Activated T-cell treated with anti-CD3 and anti-CD28 coated beads, Interleukin-2, amount 50 U/mL, for 24 hours (primary cell): Measurements from ENCODE around the gene AHDC1.

ENCODE experiments used
- DNase-seq: peaks from one replicate; pipeline ENCODE4 v3.0.0-alpha.2; 2020
- H3K27ac Mint-ChIP-seq: 2 replicates; pipeline ENCODE4 v1.8.0; 2020; ENCODE audit warnings: mild to moderate bottlenecking, mixed read lengths
- H3K27me3 Mint-ChIP-seq: 2 replicates; pipeline ENCODE4 v1.8.0; 2020; ENCODE audit warnings: mixed read lengths
- H3K36me3 Mint-ChIP-seq: 2 replicates; pipeline ENCODE4 v1.8.0; 2020; ENCODE audit warnings: low read depth, mixed read lengths
- H3K4me1 Mint-ChIP-seq: 2 replicates; pipeline ENCODE4 v1.8.0; 2020; ENCODE audit warnings: low read depth, mixed read lengths
- H3K4me3 Mint-ChIP-seq: 2 replicates; pipeline ENCODE4 v1.8.0; 2020; ENCODE audit warnings: mild to moderate bottlenecking, moderate library complexity, mixed read lengths
- H3K9me3 Mint-ChIP-seq: 2 replicates; pipeline ENCODE4 v1.8.0; 2020; ENCODE audit warnings: mixed read lengths

The AHDC1 gene

GRCh38 chr1:27599605-27600497 lies 4.1 kb downstream of the AHDC1 start:
- peaks cover 37% of the 10 kb centered on the region for H3K4me1 Mint-ChIP-seq
- peaks cover 2% of the 10 kb centered on the region for H3K36me3 Mint-ChIP-seq
- no peaks in the 10 kb centered on the region for H3K27me3 Mint-ChIP-seq
- H3K9me3 Mint-ChIP-seq = no peaks in the 10 kb centered on the region
- no peak overlapping the region for H3K4me3 Mint-ChIP-seq
- peak overlapping the region; percentile 56 for H3K27ac Mint-ChIP-seq
- DNase-seq = no peak

- H3K4me3 Mint-ChIP-seq = peak overlapping the region; percentile 24
- peak overlapping the region; percentile 41 for H3K27ac Mint-ChIP-seq
- no peaks in the 10 kb centered on the region for H3K9me3 Mint-ChIP-seq
- peaks cover 2% of the 10 kb centered on the region for H3K36me3 Mint-ChIP-seq
- peak; percentile 68 for DNase-seq
- no peaks in the 10 kb centered on the region for H3K27me3 Mint-ChIP-seq
- H3K4me1 Mint-ChIP-seq = peaks cover 36% of the 10 kb centered on the region
Observed at GRCh38 chr1:27598902-27599528, 4.9 kb downstream of the AHDC1 start.

GRCh38 chr1:27598295-27598687 lies 5.7 kb downstream of the AHDC1 start:
- Mint-ChIP-seq H3K4me1 (peaks cover 36% of the 10 kb centered on the region), H3K36me3 (no peaks in the 10 kb centered on the region), H3K27me3 (no peaks in the 10 kb centered on the region), H3K27ac (no peak overlapping the region), H3K9me3 (no peaks in the 10 kb centered on the region), H3K4me3 (no peak overlapping the region)
- no peak for DNase-seq

GRCh38 chr1:27597516-27598294 lies 6.2 kb downstream of the AHDC1 start:
- no peaks in the 10 kb centered on the region for H3K27me3 Mint-ChIP-seq
- H3K4me3 Mint-ChIP-seq = no peak overlapping the region
- peak overlapping the region; percentile 67 for H3K27ac Mint-ChIP-seq
- H3K4me1 Mint-ChIP-seq = peaks cover 36% of the 10 kb centered on the region
- H3K9me3 Mint-ChIP-seq = no peaks in the 10 kb centered on the region
- no peaks in the 10 kb centered on the region for H3K36me3 Mint-ChIP-seq
- no peak for DNase-seq

GRCh38 chr1:27596986-27597385 lies 7.0 kb downstream of the AHDC1 start:
- no peaks in the 10 kb centered on the region for H3K36me3 Mint-ChIP-seq
- no peak overlapping the region for H3K27ac Mint-ChIP-seq
- no peaks in the 10 kb centered on the region for H3K27me3 Mint-ChIP-seq
- DNase-seq = no peak
- H3K4me1 Mint-ChIP-seq = peaks cover 31% of the 10 kb centered on the region
- H3K9me3 Mint-ChIP-seq = no peaks in the 10 kb centered on the region
- no peak overlapping the region for H3K4me3 Mint-ChIP-seq

GRCh38 chr1:27596261-27596660 lies 7.7 kb downstream of the AHDC1 start:
- Mint-ChIP-seq H3K4me1 (peaks cover 27% of the 10 kb centered on the region), H3K4me3 (no peak overlapping the region), H3K36me3 (no peaks in the 10 kb centered on the region), H3K27me3 (no peaks in the 10 kb centered on the region), H3K9me3 (no peaks in the 10 kb centered on the region), H3K27ac (no peak overlapping the region)
- DNase-seq = no peak

GRCh38 chr1:27595597-27595996 lies 8.3 kb downstream of the AHDC1 start:
- Mint-ChIP-seq H3K27me3 (no peaks in the 10 kb centered on the region), H3K27ac (no peak overlapping the region), H3K36me3 (no peaks in the 10 kb centered on the region), H3K4me3 (no peak overlapping the region), H3K4me1 (peaks cover 22% of the 10 kb centered on the region), H3K9me3 (no peaks in the 10 kb centered on the region)
- DNase-seq = no peak

GRCh38 chr1:27594564-27595510 lies 9.1 kb downstream of the AHDC1 start:
- Mint-ChIP-seq H3K4me1 (peaks cover 14% of the 10 kb centered on the region), H3K4me3 (no peak overlapping the region), H3K27me3 (no peaks in the 10 kb centered on the region), H3K27ac (no peak overlapping the region), H3K36me3 (no peaks in the 10 kb centered on the region), H3K9me3 (no peaks in the 10 kb centered on the region)
- no peak for DNase-seq

- Mint-ChIP-seq H3K27ac (no peak overlapping the region), H3K9me3 (no peaks in the 10 kb centered on the region), H3K4me1 (peaks cover 5% of the 10 kb centered on the region), H3K27me3 (no peaks in the 10 kb centered on the region), H3K4me3 (no peak overlapping the region), H3K36me3 (no peaks in the 10 kb centered on the region)
- no peak for DNase-seq
Observed at GRCh38 chr1:27593678-27594563, 10.0 kb downstream of the AHDC1 start.

- no peaks in the 10 kb centered on the region for H3K9me3 Mint-ChIP-seq
- DNase-seq = no peak
- no peaks in the 10 kb centered on the region for H3K4me1 Mint-ChIP-seq
- no peak overlapping the region for H3K4me3 Mint-ChIP-seq
- no peaks in the 10 kb centered on the region for H3K36me3 Mint-ChIP-seq
- no peaks in the 10 kb centered on the region for H3K27me3 Mint-ChIP-seq
- no peak overlapping the region for H3K27ac Mint-ChIP-seq
Observed at GRCh38 chr1:27592931-27593677, 10.8 kb downstream of the AHDC1 start.

- Mint-ChIP-seq H3K4me1 (no peaks in the 10 kb centered on the region), H3K9me3 (no peaks in the 10 kb centered on the region), H3K27ac (no peak overlapping the region), H3K27me3 (no peaks in the 10 kb centered on the region), H3K4me3 (no peak overlapping the region), H3K36me3 (no peaks in the 10 kb centered on the region)
- DNase-seq = no peak
Observed at GRCh38 chr1:27592232-27592930, 11.6 kb downstream of the AHDC1 start.

- Mint-ChIP-seq H3K4me1 (no peaks in the 10 kb centered on the region), H3K36me3 (no peaks in the 10 kb centered on the region), H3K4me3 (no peak overlapping the region), H3K9me3 (no peaks in the 10 kb centered on the region), H3K27ac (no peak overlapping the region), H3K27me3 (no peaks in the 10 kb centered on the region)
- no peak for DNase-seq
Observed at GRCh38 chr1:27591622-27592021, 12.3 kb downstream of the AHDC1 start.
